Mesenchymal stem cell (in vitro differentiated cells and primary cell): ENCODE measurements around the gene ZMYM5.
"Not testable (repeated sequence)": the region's sequence is repeated elsewhere in the genome, so short reads cannot be mapped to it uniquely, and the experiment has no call there.

Experiments used
- DNase-seq: peaks from one replicate; pipeline ENCODE4 v3.0.0-alpha.2; 2013
- H2AFZ ChIP-seq: one replicate; pipeline ENCODE4 v1.6.1; 2013; ENCODE audit warnings: low read depth, mild to moderate bottlenecking, control low read depth, inconsistent platforms, low read length, moderate library complexity
- H2AK5ac ChIP-seq: 2 replicates; pipeline ENCODE4 v1.6.1; 2013; ENCODE audit warnings: low read length, moderate library complexity, mild to moderate bottlenecking, inconsistent platforms; ENCODE audit not compliant: severe bottlenecking
- H2BK120ac ChIP-seq: one replicate; pipeline ENCODE4 v1.6.1; 2013; ENCODE audit warnings: low read depth, mild to moderate bottlenecking, inconsistent platforms, low read length, moderate library complexity
- H2BK12ac ChIP-seq, 2 experiments: one replicate each; pipeline ENCODE4 v1.6.1; 2013; ENCODE audit warnings: inconsistent platforms in 2 of 2, low read length in 2 of 2, mild to moderate bottlenecking in 2 of 2, moderate library complexity in 2 of 2, control low read depth in 1 of 2
- H2BK15ac ChIP-seq: one replicate; pipeline ENCODE4 v1.6.1; 2013; ENCODE audit warnings: mild to moderate bottlenecking, low read depth, inconsistent platforms; ENCODE audit not compliant: poor library complexity, severe bottlenecking
- H2BK5ac ChIP-seq: 2 replicates; pipeline ENCODE4 v1.6.1; 2013; ENCODE audit warnings: low read depth, mild to moderate bottlenecking, low read length, control low read depth, inconsistent platforms; ENCODE audit not compliant: poor library complexity, severe bottlenecking
- H3K14ac ChIP-seq, 2 experiments: one replicate each; pipeline ENCODE4 v1.6.1; 2013; ENCODE audit warnings: inconsistent platforms in 2 of 2, low read length in 2 of 2, control low read depth in 1 of 2, mild to moderate bottlenecking in 1 of 2, moderate library complexity in 1 of 2
- H3K18ac ChIP-seq, 2 experiments: one replicate each; pipeline ENCODE4 v1.6.1; 2013; ENCODE audit warnings: inconsistent platforms in 2 of 2, low read length in 2 of 2, control low read depth in 1 of 2, low read depth in 1 of 2, mild to moderate bottlenecking in 1 of 2
- H3K23ac ChIP-seq, 2 experiments: one replicate each; pipeline ENCODE4 v1.6.1; 2013; ENCODE audit warnings: inconsistent platforms in 2 of 2, low read length in 2 of 2, mild to moderate bottlenecking in 2 of 2, moderate library complexity in 2 of 2, control low read depth in 1 of 2
- H3K27ac ChIP-seq: 2 replicates; pipeline ENCODE4 v1.5.1; 2013; ENCODE audit warnings: mild to moderate bottlenecking, moderate library complexity, low read length, control low read depth, inconsistent platforms; ENCODE audit not compliant: poor library complexity, severe bottlenecking
- H3K27me3 ChIP-seq, 2 experiments: 2 replicates each; pipeline versions ENCODE4 v1.6.1 to v1.7.0; 2013; ENCODE audit warnings: low read length in 2 of 2, mild to moderate bottlenecking in 2 of 2, moderate library complexity in 2 of 2, control low read depth in 1 of 2, inconsistent platforms in 1 of 2; ENCODE audit not compliant: control insufficient read depth in 1 of 2, insufficient read depth in 1 of 2
- H3K36me3 ChIP-seq, 2 experiments: 2 replicates each; pipeline versions ENCODE4 v1.6.1 to v1.7.0; 2013; ENCODE audit warnings: low read length in 2 of 2, control low read depth in 1 of 2, inconsistent platforms in 1 of 2, low read depth in 1 of 2, mild to moderate bottlenecking in 1 of 2; ENCODE audit not compliant: insufficient read depth in 2 of 2, control insufficient read depth in 1 of 2
- H3K4ac ChIP-seq, 2 experiments: one replicate each; pipeline ENCODE4 v1.6.1; 2013; ENCODE audit warnings: inconsistent platforms in 2 of 2, low read length in 2 of 2, mild to moderate bottlenecking in 2 of 2, moderate library complexity in 2 of 2, control low read depth in 1 of 2, low read depth in 1 of 2
- H3K4me1 ChIP-seq: 2 replicates; pipeline ENCODE4 v1.6.1; 2013; ENCODE audit warnings: low read depth, low read length, control low read depth; ENCODE audit not compliant: control insufficient read depth, insufficient read depth
- H3K4me2 ChIP-seq: 2 replicates; pipeline ENCODE4 v1.6.1; 2013; ENCODE audit warnings: low read length, mild to moderate bottlenecking, inconsistent platforms; ENCODE audit not compliant: poor library complexity, severe bottlenecking
- H3K4me3 ChIP-seq, 2 experiments: 2 replicates each; pipeline versions ENCODE4 v1.5.1 to v1.7.0; 2013; ENCODE audit warnings: low read length in 2 of 2, mild to moderate bottlenecking in 2 of 2, control low read depth in 1 of 2, low read depth in 1 of 2; ENCODE audit not compliant: insufficient read depth in 1 of 2
- H3K79me1 ChIP-seq: replicated peaks from 2 replicates; pipeline ENCODE4 v1.6.1; 2013; ENCODE audit warnings: mild to moderate bottlenecking, control low read depth, low read length, inconsistent platforms; ENCODE audit not compliant: poor library complexity, severe bottlenecking
- H3K9ac ChIP-seq: 2 replicates; pipeline ENCODE4 v1.7.0; 2013; ENCODE audit warnings: mild to moderate bottlenecking, low read length, moderate library complexity
- H3K9me3 ChIP-seq: 2 replicates; pipeline ENCODE4 v1.7.0; 2013; ENCODE audit warnings: mild to moderate bottlenecking, low read length; ENCODE audit not compliant: control insufficient read depth
- H4K8ac ChIP-seq: one replicate; pipeline ENCODE4 v1.6.1; 2013; ENCODE audit warnings: inconsistent platforms, mild to moderate bottlenecking, low read length, moderate library complexity
- H4K91ac ChIP-seq: one replicate; pipeline ENCODE4 v1.6.1; 2013; ENCODE audit warnings: mild to moderate bottlenecking, low read length, inconsistent platforms
- WGBS: methylation state at CpG from one replicate; pipeline ENCODE4 v1.1.7; 2013; ENCODE audit warnings: mixed read lengths; 5-methylcytosine and 5-hydroxymethylcytosine counted together

The ZMYM5 gene

DNA sequence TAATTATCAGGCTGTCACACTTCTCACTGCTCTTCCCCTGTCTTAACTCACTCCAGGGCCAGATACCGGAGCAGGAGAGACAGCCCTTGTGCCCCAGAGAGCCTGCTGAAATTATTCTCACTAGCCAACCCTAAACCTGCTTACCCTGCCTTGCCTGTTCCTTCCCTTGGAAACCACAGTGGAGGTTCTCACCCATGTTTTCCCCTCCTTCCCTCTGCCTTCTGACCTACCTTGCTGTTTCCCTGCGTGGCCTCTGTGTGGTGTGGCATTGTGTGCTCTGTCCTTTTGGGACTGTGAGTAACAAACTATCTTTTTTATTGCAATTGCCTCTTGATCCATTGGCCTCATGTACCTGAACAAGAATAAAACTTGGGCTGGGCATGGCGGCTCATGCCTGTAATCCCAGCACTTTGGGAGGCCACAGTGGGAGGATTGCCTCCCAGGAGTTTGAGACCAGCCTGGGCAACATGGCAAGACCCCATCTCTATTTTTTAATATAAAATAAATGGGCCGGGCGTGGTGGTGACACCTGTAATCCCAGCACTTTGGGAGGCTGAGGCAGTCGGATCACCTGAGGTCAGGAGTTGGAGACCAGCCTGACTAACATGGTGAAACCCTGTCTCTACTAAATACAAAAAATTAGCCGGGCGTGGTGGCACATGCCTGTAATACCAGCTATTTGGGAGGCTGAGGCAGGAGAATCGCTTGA is 42.2 kb upstream of the ZMYM5 start:
- not testable (repeated sequence) for H3K18ac ChIP-seq, H3K9ac ChIP-seq, DNase-seq, H2BK15ac ChIP-seq, H3K23ac ChIP-seq, H4K8ac ChIP-seq, H3K4me1 ChIP-seq, H3K14ac ChIP-seq, H2BK120ac ChIP-seq, H3K4ac ChIP-seq, H3K4me3 ChIP-seq, H3K4me2 ChIP-seq, H3K9me3 ChIP-seq, H3K79me1 ChIP-seq, H2AFZ ChIP-seq, H2AK5ac ChIP-seq, H3K36me3 ChIP-seq, H2BK12ac ChIP-seq, H3K27me3 ChIP-seq, H4K91ac ChIP-seq, H2BK5ac ChIP-seq, H3K27ac ChIP-seq
- WGBS = 86% methylated on average over 7 of the region's 9 CpGs

- Histone ChIP-seq H3K9ac (no peak overlapping the region), H2AK5ac (no peak overlapping the region), H3K27ac (no peak overlapping the region), H3K36me3 (no peaks in the 10 kb centered on the region), H3K4me3 (no peak overlapping the region), H2BK5ac (no peak overlapping the region), H2AFZ (no peak overlapping the region), H3K14ac (no peak overlapping the region), H4K8ac (no peak overlapping the region), H3K4ac (no peak overlapping the region), H3K18ac (no peak overlapping the region), H4K91ac (no peak overlapping the region), H3K79me1 (no peaks in the 10 kb centered on the region), H2BK15ac (no peak overlapping the region), H2BK12ac (no peak overlapping the region), H3K9me3 (no peaks in the 10 kb centered on the region), H3K4me1 (no peaks in the 10 kb centered on the region), H3K27me3 (no peaks in the 10 kb centered on the region), H3K4me2 (no peak overlapping the region), H3K23ac (no peak overlapping the region), H2BK120ac (no peak overlapping the region)
- 92% methylated on average over 6 of the region's 6 CpGs for WGBS
- DNase-seq = no peak
These were observed 26.6 kb upstream of the ZMYM5 start for GRCh38 chr13:19890030-19890429.

- no peak overlapping the region for H3K18ac ChIP-seq
- no peak overlapping the region for H3K9ac ChIP-seq
- no peak overlapping the region for H2BK15ac ChIP-seq
- H3K27me3 ChIP-seq = no peaks in the 10 kb centered on the region
- no peaks in the 10 kb centered on the region for H3K79me1 ChIP-seq
- no peak overlapping the region for H3K4me2 ChIP-seq
- no peak overlapping the region for H3K4ac ChIP-seq
- no peak overlapping the region for H2BK12ac ChIP-seq
- H2BK5ac ChIP-seq = no peak overlapping the region
- H3K9me3 ChIP-seq = no peaks in the 10 kb centered on the region
- no peak overlapping the region for H3K27ac ChIP-seq
- no peak overlapping the region for H3K23ac ChIP-seq
- H4K91ac ChIP-seq = no peak overlapping the region
- H3K14ac ChIP-seq = no peak overlapping the region
- whole genome bisulfite sequencing = 90% methylated on average over 2 of the region's 4 CpGs
- no peak overlapping the region for H4K8ac ChIP-seq
- H3K36me3 ChIP-seq = no peaks in the 10 kb centered on the region
- H2AFZ ChIP-seq = no peak overlapping the region
- no peak overlapping the region for H3K4me3 ChIP-seq
- no peak overlapping the region for H2BK120ac ChIP-seq
- no peaks in the 10 kb centered on the region for H3K4me1 ChIP-seq
- no peak overlapping the region for H2AK5ac ChIP-seq
- peak; percentile 28 for DNase-seq
These were observed 25.4 kb upstream of the ZMYM5 start for GRCh38 chr13:19888799-19889198.

DNA sequence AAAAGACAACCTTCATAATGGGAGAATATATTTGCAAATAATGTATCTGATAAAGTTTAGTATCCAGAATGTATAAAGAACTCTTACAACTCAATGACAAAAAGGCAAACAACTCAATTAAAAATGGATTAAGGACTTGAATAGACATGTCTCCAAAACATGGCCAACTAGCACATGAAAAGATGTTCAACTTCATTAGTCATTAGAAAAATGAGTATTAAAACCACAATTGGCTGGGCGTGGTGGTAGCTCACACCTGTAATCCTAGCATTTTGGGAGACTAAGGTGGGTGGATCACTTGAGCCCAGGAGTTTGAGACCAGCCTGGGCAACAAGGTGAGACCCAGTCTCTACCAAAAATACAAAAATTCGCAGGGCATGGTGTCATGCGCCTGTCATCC is 18.8 kb upstream of the ZMYM5 start:
- Histone ChIP-seq H3K36me3 (no peaks in the 10 kb centered on the region), H3K4me3 (no peak overlapping the region), H3K4me2 (no peak overlapping the region), H2BK15ac (no peak overlapping the region), H2AFZ (no peak overlapping the region), H3K4ac (no peak overlapping the region), H3K27ac (no peak overlapping the region), H2AK5ac (no peak overlapping the region), H3K4me1 (peaks cover 1% of the 10 kb centered on the region), H3K9ac (no peak overlapping the region), H2BK5ac (no peak overlapping the region), H3K23ac (no peak overlapping the region), H3K79me1 (no peaks in the 10 kb centered on the region), H3K14ac (no peak overlapping the region), H4K91ac (no peak overlapping the region), H3K18ac (no peak overlapping the region), H3K9me3 (no peaks in the 10 kb centered on the region), H4K8ac (no peak overlapping the region), H2BK12ac (no peak overlapping the region), H3K27me3 (no peaks in the 10 kb centered on the region), H2BK120ac (no peak overlapping the region)
- DNase-seq = no peak
- WGBS = 97% methylated on average over 3 of the region's 3 CpGs
